GM19397 (cell line): Measurements from ENCODE around the gene MRTFA.
"Not testable (repeated sequence)": the region's sequence is repeated elsewhere in the genome, so short reads cannot be mapped to it uniquely, and the experiment has no call there.

ENCODE experiments used
- ATAC-seq: cut with Tn5 transposase; IDR thresholded peaks from one replicate; pipeline ENCODE4 v1.9.1; 2021; ENCODE audit warnings: mild to moderate bottlenecking, moderate library complexity; ENCODE audit not compliant: unreplicated experiment

The MRTFA gene

DNA sequence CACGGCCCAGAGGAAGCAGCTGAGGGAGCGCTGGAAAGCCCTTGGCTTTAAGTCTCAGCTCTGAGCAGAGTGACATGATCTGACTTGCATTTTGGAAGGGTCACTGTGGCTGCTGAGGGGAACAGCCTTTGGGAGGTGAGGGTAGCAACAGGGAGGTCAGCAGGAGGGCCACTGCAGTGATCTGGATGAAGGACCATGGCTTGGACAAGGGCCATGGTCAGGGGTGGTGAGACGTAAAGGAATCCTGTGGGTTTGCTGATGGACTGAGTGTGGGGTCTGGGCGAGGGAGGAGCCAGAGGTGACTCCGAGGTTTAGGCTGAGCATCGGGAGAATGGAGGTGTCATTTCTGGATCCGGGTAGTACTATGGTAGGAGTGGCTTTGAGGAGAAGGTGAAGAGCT is 232.9 kb downstream of the MRTFA start:
- ATAC-seq: no peak

DNA sequence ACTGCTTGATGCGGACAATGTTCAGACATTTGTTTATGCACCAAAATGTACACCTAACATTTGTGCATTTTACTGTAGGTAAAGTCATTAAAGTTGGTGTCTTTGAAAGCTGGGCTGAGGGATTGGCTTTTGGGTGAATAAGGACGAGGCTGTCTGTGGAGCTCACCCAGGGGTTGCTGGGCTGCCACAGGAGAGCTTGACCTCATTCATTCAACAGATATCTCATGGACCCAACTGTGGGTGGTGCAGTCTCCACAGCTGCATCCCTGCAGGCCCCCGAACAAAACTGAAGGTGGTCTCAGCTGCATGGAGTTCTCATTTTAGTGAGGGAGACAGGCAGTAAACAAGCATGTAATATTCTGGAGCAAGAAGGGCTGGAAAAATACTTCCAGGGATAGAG is 233.4 kb downstream of the MRTFA start:
- ATAC-seq: no peak

DNA sequence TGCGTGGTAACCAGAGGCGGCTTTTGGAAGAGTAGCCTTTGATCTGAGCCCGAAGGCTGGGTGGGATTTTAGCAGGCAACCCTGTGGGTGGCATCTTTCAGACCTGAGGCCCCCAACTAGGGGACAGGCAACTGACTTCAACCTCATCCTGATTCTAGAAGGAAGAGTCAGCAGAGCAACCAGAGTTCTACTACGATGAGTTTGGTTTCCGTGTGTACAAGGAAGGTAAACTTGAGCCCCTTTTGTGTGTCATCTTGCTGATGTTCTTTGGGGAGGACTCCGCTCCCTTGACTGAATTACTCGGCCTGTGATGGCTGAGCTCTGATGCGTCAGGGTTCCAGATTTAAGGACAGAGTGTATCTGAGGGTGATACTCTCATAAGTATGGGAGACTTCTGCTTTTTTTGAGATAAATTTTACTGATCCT is 234.5 kb downstream of the MRTFA start:
- no peak for ATAC-seq

DNA sequence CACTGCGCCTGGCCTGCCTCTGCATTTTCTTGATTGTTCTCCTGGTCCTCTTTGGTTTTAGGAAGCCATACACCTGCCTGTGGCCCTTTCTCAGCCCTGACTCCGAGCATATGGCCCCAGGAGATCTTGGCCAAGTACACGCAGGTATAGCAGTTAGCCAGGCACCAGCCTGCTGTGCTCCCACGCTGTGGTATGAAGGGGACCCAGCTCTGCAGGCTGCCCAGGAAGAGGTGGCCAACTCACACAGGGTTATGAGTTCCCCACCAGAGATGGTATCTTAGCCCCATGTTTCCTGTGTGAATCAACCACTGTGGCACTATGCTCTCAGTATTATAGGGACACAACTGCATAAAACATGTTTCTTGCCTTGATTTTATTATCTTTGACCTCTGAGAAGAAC is 235.0 kb downstream of the MRTFA start:
- no peak for ATAC-seq

DNA sequence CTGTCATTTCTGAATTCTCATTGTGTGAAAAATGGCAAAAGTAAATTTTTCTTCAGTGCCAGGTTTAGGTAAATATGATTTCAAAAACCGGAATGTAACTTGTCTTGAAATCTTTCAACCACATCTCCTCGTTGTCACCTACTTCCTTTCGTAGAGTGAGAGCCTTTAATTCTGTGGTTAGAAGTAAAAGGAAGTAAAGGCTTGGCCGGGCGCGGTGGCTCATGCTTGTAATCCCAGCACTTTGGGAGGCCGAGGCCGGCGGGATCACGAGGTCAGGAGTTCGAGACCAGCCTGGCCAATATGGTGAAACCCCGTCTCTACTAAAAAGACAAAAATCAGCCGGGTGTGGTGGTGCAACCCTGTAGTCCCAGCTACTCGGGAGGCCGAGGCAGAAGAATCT is 236.4 kb downstream of the MRTFA start:
- no peak for ATAC-seq

DNA sequence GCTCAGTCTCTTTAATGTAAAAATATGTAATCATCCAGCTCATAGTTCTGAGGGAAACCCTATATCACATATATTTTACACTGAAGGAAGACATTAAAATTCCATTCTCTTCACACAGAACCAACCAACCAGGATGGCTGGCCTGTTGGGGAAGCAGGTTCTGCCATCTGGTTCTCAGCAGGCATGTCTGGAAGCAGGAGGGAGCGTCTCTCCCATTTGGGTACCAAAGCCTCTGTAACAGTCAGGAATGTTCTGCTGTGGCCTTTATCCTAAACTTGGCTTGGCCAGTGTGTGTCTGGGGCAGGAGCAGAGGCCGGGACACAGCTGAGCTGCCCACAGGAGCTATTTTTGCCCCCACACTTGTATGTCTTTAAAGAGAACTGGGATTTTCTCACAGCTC is 236.9 kb downstream of the MRTFA start:
- ATAC-seq: no peak

DNA sequence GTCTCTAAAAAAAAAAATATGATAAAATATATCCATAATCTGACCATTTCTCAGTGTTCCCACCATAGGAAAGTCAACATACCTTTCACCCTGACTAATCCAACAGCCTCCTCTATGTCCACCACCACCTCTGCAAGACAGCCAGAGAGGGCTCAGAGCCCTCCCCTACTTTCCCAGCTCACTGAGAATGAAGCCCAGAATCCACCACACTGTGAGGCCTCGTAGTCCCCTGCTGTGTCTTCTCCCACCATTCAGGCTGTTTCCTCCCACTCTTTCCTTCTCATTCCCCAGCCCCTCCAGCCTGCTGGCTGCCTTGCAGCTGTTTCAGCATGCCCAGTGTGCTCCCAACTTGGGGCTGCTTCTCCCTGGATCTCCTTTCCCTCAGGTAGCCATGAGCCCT is 239.1 kb downstream of the MRTFA start:
- no peak for ATAC-seq

DNA sequence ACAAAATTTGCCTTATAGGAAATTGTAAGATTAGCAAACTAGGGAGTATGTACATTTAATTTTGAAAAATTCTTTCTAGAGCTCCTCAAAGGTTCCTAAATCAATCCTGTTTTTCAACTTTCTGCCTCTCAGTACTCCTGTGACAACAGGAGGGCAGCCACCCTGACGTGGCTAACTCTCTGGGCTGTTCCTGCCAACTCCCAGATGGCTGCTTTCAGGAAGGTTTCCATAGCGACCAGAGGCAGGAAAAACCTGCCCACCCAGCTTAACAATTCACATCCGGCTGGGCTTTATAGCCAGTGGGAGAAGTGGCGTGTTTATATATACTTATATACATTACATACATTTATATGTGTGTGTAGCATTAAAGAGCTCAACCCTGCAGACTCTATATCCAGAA is 239.6 kb downstream of the MRTFA start:
- ATAC-seq: no peak

DNA sequence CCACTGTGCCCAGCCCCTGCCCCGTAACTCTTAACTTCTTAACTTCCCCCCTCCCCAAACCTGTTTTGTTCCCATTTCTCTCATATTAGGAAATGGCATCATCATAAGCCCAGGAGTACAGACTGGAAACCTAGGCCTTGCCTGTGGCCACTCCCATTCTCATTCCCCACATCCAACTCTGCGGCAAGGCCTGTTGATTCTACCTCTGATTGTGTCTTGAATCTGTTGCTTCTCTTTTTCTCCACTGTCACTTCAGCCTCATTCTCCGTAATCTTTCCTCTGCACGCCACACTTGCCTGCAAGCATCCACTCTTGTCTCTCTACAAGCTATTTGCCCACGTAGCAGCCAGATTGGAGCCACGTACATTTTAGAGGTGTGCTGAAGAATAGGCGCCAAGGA is 240.9 kb downstream of the MRTFA start:
- no peak for ATAC-seq

DNA sequence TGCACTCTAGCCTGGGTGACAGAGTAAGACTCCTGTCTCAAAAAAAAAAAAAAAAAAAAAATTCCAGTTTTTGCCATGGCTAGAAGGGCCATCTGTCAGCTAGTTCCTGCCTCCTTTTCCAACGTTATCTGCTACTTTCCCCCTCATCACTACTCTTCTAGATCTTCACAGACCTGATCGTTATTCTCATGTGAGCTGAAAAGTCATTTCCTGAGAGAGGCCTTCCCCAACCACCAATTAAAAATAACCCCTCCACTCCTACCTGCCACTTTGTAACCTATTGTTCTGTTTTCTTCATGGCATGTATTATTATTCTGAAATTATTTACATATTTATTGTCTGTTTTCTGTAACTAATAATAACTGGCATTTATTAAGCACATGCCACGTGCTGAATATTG is 241.9 kb downstream of the MRTFA start:
- ATAC-seq: no peak

DNA sequence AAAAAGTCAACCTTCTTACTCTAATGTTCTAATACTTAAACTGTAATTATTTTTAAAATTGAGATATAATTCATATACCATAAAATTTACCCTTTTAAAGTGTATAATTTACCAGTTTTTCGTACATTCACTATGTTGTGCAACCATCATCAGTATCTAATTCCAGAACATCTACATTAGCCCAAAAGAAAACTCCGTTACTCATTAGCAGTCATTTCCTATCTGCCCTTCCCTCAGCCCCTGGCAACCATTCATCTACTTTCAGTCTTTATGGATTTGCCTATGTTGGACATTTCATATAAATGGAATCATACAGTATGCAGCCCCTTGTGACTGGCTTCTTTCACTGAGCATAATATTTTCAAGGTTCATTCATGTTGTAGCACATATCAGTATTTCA is 243.9 kb downstream of the MRTFA start:
- ATAC-seq: no peak

DNA sequence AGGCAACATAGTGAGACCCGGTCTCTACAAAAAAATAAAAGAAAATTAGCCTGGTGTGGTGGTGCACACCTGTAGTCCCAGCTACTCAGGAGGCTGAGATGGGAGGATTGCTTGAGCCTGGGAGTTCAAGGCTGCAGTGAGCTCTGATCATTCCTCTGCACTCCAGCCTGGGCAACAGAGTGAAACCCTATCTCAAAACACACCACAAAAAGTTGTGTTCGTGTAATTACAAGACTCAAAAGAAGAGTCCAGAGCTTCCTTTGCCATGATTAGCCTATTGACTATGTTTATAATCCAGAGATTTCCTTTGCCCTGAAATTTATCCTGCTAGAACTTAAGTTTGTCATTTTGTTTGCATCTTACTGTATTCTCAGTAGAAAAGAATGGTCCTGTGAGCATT is 245.1 kb downstream of the MRTFA start:
- ATAC-seq: no peak

DNA sequence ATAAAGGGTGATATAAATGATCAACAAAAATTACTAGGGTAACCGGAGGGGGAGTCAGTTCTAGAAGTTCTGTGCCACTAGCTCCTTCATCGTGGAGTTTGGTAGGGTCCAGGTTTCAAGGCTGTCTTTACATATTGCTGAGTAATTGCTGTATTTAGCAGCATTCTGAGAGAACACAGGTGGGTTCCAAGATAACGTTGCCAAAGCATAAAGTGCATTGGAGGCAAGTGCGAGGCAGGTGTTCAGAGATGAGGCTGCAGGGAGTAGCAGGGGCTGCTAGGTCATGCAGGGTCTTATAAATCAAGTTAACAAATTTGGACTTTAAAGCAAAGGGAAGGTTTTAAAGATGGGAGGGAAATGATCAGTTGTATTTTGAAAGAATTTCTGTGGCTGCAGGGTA is 248.3 kb downstream of the MRTFA start:
- no peak for ATAC-seq

DNA sequence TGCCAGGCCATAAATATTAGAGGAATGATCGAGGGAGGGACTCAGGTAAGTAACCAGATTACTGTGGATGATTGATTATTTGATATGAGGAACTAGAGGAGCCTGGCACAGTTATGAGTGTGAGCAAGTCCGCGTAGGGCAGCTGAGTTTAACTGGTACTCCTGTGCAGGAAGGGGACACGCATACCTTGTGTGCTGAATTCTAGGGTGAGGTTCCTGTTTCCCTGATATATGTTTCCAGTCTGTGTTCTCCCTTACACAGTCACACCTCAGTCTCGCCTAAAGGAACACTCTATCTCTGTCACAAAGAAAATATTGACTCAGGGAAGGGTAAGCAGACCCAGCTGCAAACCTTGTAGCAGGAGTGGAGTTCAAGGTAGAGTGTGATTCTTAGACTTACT is 248.8 kb downstream of the MRTFA start:
- ATAC-seq: no peak

DNA sequence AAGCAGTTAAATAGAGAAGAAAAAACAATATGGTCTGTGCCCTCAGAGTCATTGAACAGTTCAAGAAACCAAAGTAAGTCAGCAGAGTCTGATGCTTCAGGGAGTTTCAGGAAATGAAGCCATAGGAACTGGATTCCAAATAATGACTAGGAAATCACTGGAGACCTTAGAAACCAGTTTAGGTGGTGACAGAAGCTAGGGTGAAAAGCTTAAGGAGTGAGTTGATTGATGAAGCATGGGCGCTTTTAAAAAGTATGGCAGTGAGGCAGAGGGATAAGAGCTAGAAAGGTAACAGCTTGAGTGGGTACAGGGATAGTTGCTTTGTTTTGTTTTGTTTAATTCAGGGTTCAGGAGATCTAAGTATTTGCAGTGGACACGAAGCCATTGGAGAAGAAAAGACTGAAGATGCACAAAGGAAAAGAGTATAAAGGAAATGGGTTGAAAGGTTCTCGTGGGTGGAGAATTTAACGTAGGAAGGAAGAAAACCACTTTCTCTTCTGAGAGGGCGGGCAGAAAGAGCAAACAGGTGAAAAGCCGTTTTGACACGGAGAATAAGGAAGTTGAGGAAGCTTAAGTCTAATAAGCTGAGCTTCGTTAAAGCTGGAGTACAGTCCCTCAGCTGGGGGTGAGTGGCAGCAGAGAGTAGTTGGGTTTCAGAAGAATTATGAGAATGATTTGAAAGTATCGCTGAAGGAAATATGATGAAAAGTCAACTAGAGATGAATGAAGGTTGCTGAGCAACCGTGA is 251.3 kb downstream of the MRTFA start:
- no peak for ATAC-seq

DNA sequence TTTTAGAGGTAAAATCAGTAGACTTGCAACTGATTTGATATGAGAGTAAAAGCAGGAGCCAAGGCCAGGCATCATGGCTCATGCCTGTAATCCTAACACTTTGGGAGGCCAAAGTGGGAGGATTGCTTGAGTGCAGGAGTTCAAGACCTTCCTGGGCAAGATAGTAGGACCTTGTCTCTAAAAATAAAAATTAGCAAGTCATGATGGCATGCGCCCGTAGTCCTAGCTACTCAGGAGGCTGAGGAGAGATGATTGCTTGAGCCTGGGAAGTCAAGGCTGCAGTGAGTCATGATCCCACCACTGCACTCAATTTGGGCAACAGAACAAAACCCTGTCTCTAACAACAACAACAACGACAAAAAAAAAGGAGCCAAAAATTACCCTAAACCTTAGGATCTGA is 252.6 kb downstream of the MRTFA start:
- ATAC-seq: no peak

DNA sequence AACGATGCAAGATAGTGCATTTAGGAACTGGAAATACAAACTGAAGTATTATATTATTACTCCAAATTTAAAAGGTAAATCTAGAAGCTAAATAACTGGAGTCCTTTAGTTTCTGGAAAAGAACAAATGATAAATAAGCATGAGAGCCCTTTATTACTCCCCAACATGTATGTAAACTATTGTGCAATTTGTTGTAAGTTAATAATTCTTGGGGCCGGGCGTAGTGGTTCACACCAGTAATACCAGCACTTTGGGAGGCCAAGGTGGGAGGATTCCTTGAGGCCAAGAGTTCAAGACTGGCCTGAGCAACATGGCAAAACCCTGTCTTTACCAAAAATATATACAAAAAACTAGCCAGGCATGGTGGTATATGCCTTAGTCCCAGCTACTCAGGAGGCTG is 255.1 kb downstream of the MRTFA start:
- ATAC-seq: no peak

DNA sequence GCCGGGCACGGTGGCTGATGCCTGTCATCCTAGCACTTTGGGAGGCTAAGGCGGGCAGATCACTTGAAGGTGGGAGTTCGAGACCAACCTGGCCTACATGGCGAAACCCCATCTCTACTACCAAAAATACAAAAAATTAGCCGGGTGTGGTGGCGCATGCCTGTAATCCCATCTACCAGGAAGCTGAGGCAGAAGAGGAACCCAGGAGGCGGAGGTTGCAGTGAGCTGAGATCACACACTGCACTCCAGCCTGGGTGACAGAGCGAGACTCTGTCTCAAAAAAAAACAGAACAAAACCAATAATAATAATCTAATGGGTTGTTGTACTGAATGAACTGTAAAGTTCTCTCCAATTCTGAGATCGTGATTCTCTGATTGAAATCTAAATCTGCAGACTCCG is 258.1 kb downstream of the MRTFA start:
- ATAC-seq: not testable (repeated sequence)

DNA sequence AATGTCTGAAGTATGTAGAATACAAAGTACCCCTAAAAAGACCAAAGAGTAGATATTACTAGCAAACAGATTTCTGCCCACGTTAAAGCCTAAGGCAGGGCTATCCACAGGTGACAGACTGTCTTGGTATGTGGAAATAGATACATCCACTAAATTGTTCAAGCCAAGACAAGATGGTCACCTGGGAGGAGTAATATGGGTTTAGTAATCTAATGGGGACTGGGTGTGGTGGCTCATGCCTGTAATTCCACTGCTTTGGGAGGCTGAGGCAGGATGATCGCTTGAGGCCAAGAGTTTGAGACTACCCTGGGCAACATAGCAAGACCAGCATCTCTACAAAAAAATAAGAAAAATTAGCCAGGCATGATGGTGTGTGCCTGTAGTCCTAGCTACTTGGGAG is 258.6 kb downstream of the MRTFA start:
- ATAC-seq: no peak

DNA sequence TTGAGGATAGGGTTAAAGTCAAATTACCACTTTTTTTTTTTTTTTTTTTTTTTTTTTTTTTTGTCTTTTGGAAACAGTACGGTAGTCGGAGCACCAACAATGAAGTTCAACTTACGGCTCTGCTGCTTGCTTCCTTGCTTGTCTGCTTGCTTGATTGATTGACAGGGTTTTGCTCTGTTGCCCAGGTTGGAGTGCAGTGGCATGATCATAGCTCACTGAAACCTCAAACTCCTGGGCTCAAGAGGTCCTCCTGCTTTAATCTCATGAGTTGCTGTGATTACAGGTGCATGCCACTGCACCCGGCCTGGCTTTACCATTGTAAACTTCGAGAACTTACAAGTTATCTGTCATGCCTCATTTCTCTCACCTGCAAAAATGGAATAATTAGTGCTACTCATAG is 260.4 kb downstream of the MRTFA start:
- ATAC-seq: no peak

DNA sequence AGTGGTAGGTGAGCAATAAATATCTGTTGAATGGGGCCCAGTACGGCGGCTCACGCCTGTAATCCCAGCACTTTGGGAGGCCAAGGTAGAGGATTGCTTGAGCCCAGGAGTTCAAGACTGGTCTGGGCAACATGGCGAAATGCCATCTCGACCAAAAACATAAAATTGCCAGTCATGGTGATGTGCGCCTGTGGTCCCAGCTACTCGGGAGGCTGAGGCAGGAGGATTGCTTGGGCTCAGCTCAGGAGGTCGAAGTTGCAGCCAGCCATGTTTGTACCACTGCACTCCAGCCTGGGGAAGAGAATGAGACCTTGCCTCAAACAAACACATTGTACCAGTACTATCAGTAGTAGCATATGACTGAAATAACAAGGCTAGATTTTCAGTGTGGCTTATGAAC is 262.0 kb downstream of the MRTFA start:
- no peak for ATAC-seq

DNA sequence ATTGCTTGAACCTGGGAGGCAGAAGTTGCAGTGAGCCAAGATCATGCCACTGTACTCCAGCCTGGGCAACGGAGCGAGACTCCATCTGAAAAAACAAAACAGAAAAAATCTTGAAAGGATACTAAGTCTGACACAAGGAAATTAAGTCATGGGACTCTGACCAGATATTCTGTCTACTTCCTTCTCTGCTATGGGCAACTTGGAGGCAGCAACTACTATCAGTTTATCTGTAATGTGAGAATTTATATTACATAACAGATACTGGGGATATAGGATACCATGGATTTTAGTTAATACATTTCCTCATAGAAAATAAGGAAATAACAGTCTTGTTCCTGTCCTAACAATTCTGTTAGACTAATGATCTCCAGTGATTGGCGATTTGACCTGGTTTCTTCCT is 267.7 kb downstream of the MRTFA start:
- ATAC-seq: no peak

DNA sequence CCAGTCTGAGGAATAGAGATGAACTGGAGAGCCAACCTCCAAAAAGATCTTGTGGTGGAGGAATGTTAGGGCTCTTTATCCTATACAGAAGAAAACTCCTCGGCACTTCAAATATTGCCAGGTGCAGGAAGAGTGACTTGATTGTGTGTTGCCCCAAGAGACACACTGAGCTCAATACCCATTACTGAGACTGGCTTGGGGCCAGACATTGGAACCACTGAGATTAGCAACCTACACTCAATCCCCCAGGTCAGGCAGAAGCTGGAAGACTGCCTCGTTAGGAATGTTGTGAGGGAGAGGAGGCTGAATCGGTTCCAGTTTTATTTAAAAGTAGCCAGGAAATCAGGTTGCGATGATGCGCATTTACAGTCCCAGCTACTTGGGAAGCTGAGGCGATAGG is 268.5 kb downstream of the MRTFA start:
- no peak for ATAC-seq
